ENCODE data around the gene KCNQ1. TPM values are rescaled to one million over a fixed set of nuclear protein-coding genes. Genes with fewer than 3 reads are reported as not detected.

The KCNQ1 gene
- total RNA-seq, 1 experiment from 2014 or later, result 2.3 TPM

DNA sequence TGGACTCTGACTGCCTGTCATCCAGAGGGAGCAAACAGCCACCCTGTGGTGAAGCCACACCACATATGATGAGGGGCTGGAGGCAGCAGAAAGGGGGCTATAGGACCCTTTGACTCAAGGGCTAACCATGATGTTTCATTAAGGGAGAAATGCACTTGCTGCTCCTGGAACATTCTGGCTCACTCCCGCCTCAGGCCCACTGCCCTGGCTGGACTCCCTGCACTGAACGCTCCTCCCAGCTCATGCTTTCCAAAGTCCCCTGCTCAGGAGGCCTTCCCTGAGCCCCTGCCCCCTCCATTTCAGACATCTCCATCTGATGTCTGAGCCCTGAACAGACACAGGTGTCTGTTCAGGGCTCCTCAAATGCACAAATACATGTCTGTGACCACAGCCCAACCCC is 371.7 kb downstream of the KCNQ1 start:
- Histone ChIP-seq H3K9ac (ENCODE audit: extremely low read depth, insufficient read length, low read length) (no peak overlapping the region), H4K5ac (ENCODE audit: insufficient read length, low read depth, low read length) (no peak overlapping the region), H3K27me3 (ENCODE audit: insufficient read depth, low read length) (no peaks in the 10 kb centered on the region; the same call in 1 of the 2 replicates), H3K14ac (ENCODE audit: insufficient read depth, low read length) (no peak overlapping the region), H3K27ac (ENCODE audit: insufficient read length, low read depth, low read length) (no peak overlapping the region), H3K23me2 (ENCODE audit: insufficient read length, low read depth, low read length, poor library complexity, severe bottlenecking) (no peaks in the 10 kb centered on the region), H4K91ac (ENCODE audit: insufficient read length, low read depth, low read length) (no peak overlapping the region), H3T11ph (ENCODE audit: low read length) (no peak overlapping the region), H2BK5ac (ENCODE audit: insufficient read length, low read length) (no peak overlapping the region), H2AFZ (ENCODE audit: low read length) (no peak overlapping the region), H2BK15ac (ENCODE audit: low read depth, low read length) (no peak overlapping the region), H3K23ac (ENCODE audit: insufficient read length, low read depth, low read length) (no peak overlapping the region), H2BK12ac (ENCODE audit: insufficient read length, low read depth, low read length) (no peak overlapping the region), H2BK20ac (ENCODE audit: low read depth, low read length, poor library complexity, severe bottlenecking) (no peak overlapping the region), H3K4me1 (ENCODE audit: insufficient read depth, low read length) (no peaks in the 10 kb centered on the region), H3K18ac (ENCODE audit: insufficient read length, low read depth, low read length) (no peak overlapping the region), H2AK5ac (ENCODE audit: insufficient read length, low read length) (no peak overlapping the region), H2BK120ac (ENCODE audit: low read depth, low read length, poor library complexity, severe bottlenecking) (no peak overlapping the region), H3K4me2 (ENCODE audit: insufficient read depth, insufficient read length, low read length) (no peak overlapping the region), H3K4ac (ENCODE audit: low read depth, low read length) (no peak overlapping the region), H3K79me2 (ENCODE audit: insufficient read depth, low read length) (no peaks in the 10 kb centered on the region), H4K20me1 (ENCODE audit: control insufficient read depth, insufficient read depth, insufficient read length) (no peaks in the 10 kb centered on the region), H3K79me1 (ENCODE audit: insufficient read depth, low read depth, low read length, poor library complexity, severe bottlenecking) (no peaks in the 10 kb centered on the region), H3K9me3 (ENCODE audit: control insufficient read depth, low read depth, low read length) (no peaks in the 10 kb centered on the region), H3K56ac (ENCODE audit: insufficient read length, low read depth, low read length) (no peak overlapping the region), H4K8ac (replicated peaks; ENCODE audit: insufficient read length, low read depth, low read length) (no peak overlapping the region)
- peaks cover 13 to 26% of the 10 kb centered on the region in 2 experiments for H3K4me1 Mint-ChIP-seq
- H3K27ac Mint-ChIP-seq, result no peak overlapping the region
- no peak for TF ChIP-seq CTCF (conservative IDR thresholded peaks at IDR 0.05)
- peaks cover 3 to 25% (median 3%) of the 10 kb centered on the region in 3 experiments; a peak in 5 of 7 replicates for H3K36me3 Mint-ChIP-seq (ENCODE audit: insufficient read depth in 1 of 3, low read depth in 3 of 3)
- peaks cover 25 to 26% of the 10 kb centered on the region in 2 experiments for H3K9me3 Mint-ChIP-seq
- peaks cover 100% of the 10 kb centered on the region for H3K27me3 Mint-ChIP-seq (ENCODE audit: low read depth)
- WGBS (ENCODE audit: extremely low coverage, insufficient read length, low lambda C conversion rate), result no CpG with 5 or more reads among the region's 2 CpGs
- no peak overlapping the region for H3K4me3 Mint-ChIP-seq
- DNase-seq, result no peak

Measured in H9 (cell line).